Measurements from ENCODE around the gene ZRANB3.

The ZRANB3 gene

DNA sequence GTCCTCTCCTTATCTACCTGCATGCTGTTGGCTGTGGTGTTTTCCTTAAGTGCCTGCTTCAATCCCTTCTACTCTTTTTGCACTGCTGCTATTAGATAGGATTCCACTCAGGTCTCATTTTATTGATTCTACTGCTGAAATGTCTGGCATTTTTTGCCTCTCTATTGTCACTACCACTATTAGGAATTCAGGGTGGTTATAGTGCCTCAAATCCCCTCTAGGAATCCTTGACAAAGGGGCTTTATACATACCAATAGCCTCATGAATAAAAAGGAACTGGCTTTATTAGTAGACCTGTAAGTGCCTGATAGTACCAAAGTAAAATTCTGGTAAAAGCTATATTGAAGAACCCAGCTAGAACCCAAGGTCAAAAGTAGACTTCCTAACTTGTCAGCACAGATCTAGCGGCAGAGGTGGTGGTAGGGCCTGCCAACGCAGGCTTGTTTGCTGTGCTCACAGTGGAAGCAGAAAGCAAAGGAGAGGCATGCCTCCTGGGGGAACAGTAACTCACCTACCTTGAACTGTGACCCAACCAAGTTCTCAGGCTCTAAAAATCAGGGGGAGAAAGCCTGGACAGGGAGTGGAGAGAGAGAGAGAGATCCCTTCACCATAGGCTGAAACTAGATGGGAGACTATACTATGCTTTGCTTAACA is 278.1 kb downstream of the ZRANB3 start:
- no peak for DNase-seq

GRCh38 chr2:135248611-135249010 is 282.4 kb downstream of the ZRANB3 start:
- no peak for DNase-seq

- no peak for DNase-seq
These were observed 284.2 kb downstream of the ZRANB3 start for GRCh38 chr2:135246711-135247270.

- no peak for DNase-seq
These were observed 285.9 kb downstream of the ZRANB3 start for GRCh38 chr2:135245071-135245470.

- no peak for DNase-seq
These were observed 292.4 kb downstream of the ZRANB3 start for GRCh38 chr2:135238651-135239050.

DNA sequence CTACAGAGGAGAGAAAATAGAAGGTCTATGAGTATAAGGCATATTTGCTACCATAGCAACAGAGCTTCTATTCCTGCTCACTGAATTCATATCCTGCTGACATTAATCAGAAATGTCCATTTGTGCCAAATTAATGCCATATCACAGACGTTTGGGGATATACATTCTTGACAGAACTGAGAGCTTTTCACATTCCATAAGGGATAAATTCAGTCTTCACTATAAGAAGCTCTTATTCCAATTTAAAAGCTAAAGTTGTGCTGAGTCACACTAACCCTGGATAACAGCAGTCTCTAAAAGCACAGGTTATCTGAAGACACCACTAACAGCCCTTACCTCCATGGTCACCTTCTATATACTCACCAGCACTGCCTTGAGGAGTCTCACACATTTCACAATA is 300.9 kb downstream of the ZRANB3 start:
- DNase-seq = no peak

DNA sequence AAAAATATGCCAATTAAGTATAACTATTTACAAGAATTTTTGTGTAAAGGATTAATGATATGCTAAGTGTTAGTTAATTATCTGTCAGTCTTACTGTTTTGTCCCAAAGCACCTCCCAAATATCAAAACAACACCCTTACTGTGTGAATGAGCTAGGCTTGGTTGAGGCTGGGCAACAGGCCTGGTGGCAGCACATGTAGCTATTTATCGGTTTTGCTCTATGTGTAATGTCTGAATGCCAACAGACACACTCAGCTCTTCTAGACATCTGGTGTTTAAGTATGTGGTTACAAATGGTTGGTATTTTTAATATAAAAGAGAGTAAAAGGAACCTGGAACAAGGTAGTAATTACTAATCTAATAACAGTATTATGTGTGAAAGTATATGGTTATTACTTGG is 303.6 kb downstream of the ZRANB3 start:
- peak in 2 of 56 donors; percentile 2 to 5 for DNase-seq

DNA sequence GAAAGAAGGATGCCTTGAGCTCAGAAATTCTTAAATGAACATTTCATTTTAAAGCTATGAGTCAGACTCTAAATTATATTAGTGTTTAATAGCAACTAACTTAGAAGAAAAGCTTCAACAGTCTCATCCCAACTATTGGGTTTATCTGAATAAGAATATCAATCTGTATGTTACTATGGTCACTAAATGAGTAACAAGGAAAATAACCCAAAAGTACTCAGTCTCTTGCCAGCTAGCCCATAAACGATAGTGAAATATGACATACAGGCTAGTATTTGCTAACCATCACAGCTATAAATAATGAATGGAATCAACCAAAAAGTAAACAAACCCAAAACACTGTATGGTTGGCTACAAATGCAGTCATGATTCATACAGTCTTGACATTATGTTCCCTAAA is 304.1 kb downstream of the ZRANB3 start:
- no peak for DNase-seq

- no peak for DNase-seq
These were observed 305.2 kb downstream of the ZRANB3 start for GRCh38 chr2:135225781-135226180.

DNA sequence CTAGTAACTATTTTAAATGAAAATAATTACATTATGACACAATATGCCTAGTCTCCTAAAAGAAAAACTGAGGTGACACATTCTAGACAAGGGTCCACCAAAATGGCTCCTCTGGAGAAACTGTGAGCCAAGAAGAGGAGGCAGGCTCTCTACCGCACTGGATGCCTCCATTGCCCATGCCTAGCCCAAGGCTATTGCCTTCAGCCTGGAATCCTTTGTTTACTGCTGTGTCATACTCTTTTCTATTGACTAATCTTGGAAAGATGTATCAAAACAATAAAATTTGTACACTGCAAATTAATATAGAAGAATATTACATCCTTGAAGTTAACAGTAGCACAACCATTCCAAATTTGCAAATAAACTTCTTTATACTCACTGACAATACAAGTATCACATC is 311.8 kb downstream of the ZRANB3 start:
- no peak for DNase-seq

- DNase-seq = no peak
These were observed 312.6 kb downstream of the ZRANB3 start for GRCh38 chr2:135218426-135218825.

DNA sequence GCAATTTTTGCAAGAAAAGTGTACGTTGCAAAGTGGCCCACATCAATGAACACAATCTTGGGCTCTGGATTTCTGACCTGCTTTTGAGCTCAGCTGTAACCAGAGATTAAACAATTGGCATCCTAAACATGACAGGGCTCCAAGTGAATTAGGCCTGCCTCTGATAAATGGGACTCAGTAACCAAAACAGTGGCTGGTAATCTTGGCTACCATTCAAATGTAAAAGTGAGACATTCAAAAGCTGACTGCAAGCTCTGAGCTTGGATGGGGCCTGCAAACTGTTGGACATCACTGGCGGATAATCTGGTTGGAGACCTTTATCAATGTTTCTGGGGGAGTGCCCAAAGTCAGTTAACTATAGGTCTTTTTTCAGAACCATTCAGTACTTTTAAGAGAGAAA is 318.3 kb downstream of the ZRANB3 start:
- DNase-seq = no peak

- DNase-seq = no peak
These were observed 323.0 kb downstream of the ZRANB3 start for GRCh38 chr2:135208016-135208415.

GRCh38 chr2:135203944-135204343 is 327.1 kb downstream of the ZRANB3 start:
- no peak for DNase-seq

GRCh38 chr2:135202751-135203150 is 328.3 kb downstream of the ZRANB3 start:
- no peak for DNase-seq

DNA sequence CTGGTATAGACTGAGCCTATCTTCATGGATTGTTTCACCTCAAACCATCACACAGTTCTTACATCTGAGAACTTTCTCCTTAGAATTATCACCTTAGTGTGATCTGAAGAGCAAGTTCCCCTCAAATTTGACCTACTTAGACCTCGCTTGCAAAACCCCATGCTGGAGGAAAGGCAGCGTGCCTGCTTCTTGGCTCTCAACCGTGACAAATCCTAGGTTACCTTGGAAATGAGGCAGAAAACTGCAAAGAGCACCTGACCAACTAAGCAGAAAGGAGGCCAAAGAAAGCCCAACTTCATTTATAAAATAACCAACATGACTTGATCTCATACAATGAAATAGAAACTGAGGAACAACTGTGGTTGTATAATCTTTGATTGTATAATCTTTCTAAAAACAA is 332.5 kb downstream of the ZRANB3 start:
- no peak for DNase-seq

- no peak for DNase-seq
These were observed 340.2 kb downstream of the ZRANB3 start for GRCh38 chr2:135190799-135191198.

DNA sequence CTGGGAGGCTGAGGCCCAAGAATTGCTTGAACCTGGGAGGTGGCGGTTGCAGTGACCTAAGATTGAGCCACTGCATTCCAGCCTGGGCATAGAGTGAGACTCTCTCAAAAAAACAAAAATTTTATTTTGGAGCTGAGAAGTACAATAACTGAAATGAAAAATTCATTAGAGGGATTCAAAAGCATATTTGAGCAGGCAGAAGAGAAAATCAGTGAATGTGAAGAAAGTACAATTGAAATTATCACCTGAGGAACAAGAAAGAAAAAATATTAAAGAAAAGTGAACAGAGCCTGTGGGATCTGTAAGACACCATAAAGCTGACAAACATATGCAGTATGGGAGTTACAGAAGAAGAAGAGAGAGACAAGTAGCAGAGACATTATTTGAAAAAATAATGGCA is 341.9 kb downstream of the ZRANB3 start:
- DNase-seq = no peak

GRCh38 chr2:135187270-135187669 is 343.7 kb downstream of the ZRANB3 start:
- DNase-seq = no peak

DNA sequence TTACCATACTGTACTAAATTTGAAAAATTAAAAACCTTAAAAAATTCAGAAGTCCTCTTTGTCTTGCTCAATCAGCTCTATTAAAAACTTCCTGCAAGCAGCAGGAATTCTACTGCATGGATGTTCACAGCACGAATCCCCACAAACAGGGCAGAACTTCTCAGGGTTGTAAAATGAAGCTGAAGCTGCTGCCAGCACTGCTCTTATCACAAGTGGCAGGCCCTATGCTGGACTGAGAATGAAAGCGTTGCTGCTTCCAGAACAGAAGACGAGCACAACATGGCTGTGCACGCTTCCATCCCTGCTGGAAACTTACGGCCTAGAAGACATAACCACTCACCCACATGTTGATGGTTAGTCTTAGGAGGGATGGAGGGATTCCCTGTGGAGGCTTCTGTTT is 345.0 kb downstream of the ZRANB3 start:
- no peak for DNase-seq

DNA sequence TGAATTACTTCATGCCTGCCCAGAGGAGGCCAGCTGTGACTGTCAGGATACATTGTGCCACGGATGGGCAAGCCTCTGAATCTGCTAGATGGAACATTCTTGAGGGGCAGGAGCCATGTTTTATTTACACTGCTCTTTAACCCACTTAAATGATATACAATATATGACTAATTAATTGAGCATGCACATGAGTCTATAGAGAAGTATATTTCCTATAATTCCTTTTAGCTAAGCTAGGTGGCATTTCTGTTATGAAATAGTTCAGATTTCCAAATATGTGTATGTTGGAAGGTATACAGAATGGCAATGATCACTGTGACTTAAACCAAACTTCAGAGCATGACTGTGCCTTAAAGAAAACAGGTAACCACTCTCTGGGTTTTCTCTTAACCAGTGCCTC is 347.2 kb downstream of the ZRANB3 start:
- no peak for DNase-seq

DNA sequence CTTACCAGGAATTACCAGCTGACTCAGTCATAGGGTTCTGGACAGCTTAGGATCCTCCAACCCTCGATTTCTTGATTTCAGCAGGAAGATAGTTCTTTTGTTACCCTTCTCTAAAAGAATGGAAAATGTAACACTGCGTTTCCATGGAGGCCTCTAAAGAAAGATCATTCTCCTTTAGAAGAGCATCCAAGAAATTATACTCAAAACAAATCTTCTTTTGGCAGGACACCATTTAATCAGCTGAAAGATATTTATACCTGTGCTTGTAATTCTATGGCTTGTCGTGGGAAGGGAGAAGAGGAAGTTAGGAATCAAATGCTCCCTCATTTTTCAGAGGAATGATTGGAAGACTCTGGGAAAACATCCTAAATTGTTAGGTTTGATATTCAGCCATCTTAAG is 348.4 kb downstream of the ZRANB3 start:
- no peak for DNase-seq

DNA sequence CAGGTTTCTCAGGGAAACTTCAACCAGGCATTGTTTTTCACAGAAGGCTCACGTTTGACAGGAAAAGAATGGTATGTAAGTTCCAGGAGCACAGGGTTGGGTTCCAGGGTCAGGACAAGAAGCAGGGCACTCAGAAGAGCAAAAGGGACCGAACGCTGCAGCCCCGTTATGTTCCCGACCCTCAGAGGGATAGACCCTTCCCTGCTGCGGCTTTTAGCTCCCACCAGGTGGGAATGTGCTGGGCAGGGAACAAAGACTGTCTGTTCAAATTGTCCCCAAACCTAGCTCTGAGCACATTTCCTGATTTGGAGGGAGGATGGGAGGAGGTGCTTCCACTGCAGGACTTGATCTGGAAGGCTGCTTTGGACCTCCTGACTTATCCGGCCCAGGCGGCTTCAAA is 348.8 kb downstream of the ZRANB3 start:
- DNase-seq = no peak

GRCh38 chr2:135179689-135180088 is 351.3 kb downstream of the ZRANB3 start:
- no peak for DNase-seq

Measured in amygdala (tissue), 56 donors.